H1 (cell line): Measurements from ENCODE around the gene SLC66A2. TPM values are rescaled to one million over a fixed set of nuclear protein-coding genes. Genes with fewer than 3 reads are reported as not detected.

Experiments
- JUN ChIP-seq: IDR thresholded peaks from 2 replicates; pipeline ENCODE4 v1.6.1; 2011; ENCODE audit warnings: low read depth, mild to moderate bottlenecking, improper control_type of control experiment, low read length
- polyA plus RNA-seq, 7 experiments: library from polyadenylated mRNA; depleted of rRNA in 3 of 7; stranded (reverse) in 5 of 7; unstranded in 2 of 7; fragments of >200 nt in 5 of 7; fragments of 200-250 nt in 2 of 7; gene quantifications; 1 replicate in 5 of 7; 2 replicates in 1 of 7; 4 replicates in 1 of 7; pipeline versions ENCODE4 v1.2.1 to v1.2.3, GENCODE V29; 2011 to 2013; ENCODE audit warnings: missing spikeins in 2 of 7, mixed read lengths in 2 of 7
- total RNA-seq: library from RNA; stranded (reverse); fragmentation: NEBNext Ultra II Directional; extraction: Animal tissue kit (Norgen Biotek cat#: 25700); gene quantifications from 2 replicates; pipeline ENCODE4 v1.2.1, GENCODE V29; 2021
- TF ChIP-seq, protein P1 (sequence below): fragments of 300-600 bp; sonication (generic); IDR thresholded peaks from 2 replicates; pipeline ENCODE4 v1.7.1; 2012; ENCODE audit warnings: low read length, moderate library complexity, mild to moderate bottlenecking, inconsistent platforms; ENCODE audit not compliant: insufficient replicate concordance

SLC66A2 gene
- total and polyA plus RNA-seq, 2 of the 8 experiments (the other 6 are each of a cell fraction or from before 2014, with no cell fraction given) = 15.0 to 18.9 TPM

DNA sequence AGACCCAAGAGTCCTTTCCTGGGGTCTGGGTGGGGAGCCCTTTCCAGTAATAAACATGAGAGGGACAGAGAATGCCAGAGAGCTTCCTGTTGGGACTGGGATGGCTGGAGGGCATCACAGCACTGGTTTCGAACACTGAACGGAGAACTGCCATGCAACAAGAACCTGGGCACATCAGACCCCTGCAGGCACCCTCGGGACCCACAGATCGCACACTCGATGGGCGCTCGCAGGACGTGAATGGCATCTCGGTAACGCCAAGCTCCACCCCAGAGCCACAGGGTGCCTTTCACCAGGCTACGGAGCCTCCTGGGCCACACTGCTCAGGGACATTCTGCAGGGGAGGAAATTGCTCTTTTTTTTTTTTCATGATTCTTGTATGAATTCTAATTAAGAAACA, 25.1 kb downstream of the SLC66A2 start (continued):
- TF ChIP-seq, protein P1, sequence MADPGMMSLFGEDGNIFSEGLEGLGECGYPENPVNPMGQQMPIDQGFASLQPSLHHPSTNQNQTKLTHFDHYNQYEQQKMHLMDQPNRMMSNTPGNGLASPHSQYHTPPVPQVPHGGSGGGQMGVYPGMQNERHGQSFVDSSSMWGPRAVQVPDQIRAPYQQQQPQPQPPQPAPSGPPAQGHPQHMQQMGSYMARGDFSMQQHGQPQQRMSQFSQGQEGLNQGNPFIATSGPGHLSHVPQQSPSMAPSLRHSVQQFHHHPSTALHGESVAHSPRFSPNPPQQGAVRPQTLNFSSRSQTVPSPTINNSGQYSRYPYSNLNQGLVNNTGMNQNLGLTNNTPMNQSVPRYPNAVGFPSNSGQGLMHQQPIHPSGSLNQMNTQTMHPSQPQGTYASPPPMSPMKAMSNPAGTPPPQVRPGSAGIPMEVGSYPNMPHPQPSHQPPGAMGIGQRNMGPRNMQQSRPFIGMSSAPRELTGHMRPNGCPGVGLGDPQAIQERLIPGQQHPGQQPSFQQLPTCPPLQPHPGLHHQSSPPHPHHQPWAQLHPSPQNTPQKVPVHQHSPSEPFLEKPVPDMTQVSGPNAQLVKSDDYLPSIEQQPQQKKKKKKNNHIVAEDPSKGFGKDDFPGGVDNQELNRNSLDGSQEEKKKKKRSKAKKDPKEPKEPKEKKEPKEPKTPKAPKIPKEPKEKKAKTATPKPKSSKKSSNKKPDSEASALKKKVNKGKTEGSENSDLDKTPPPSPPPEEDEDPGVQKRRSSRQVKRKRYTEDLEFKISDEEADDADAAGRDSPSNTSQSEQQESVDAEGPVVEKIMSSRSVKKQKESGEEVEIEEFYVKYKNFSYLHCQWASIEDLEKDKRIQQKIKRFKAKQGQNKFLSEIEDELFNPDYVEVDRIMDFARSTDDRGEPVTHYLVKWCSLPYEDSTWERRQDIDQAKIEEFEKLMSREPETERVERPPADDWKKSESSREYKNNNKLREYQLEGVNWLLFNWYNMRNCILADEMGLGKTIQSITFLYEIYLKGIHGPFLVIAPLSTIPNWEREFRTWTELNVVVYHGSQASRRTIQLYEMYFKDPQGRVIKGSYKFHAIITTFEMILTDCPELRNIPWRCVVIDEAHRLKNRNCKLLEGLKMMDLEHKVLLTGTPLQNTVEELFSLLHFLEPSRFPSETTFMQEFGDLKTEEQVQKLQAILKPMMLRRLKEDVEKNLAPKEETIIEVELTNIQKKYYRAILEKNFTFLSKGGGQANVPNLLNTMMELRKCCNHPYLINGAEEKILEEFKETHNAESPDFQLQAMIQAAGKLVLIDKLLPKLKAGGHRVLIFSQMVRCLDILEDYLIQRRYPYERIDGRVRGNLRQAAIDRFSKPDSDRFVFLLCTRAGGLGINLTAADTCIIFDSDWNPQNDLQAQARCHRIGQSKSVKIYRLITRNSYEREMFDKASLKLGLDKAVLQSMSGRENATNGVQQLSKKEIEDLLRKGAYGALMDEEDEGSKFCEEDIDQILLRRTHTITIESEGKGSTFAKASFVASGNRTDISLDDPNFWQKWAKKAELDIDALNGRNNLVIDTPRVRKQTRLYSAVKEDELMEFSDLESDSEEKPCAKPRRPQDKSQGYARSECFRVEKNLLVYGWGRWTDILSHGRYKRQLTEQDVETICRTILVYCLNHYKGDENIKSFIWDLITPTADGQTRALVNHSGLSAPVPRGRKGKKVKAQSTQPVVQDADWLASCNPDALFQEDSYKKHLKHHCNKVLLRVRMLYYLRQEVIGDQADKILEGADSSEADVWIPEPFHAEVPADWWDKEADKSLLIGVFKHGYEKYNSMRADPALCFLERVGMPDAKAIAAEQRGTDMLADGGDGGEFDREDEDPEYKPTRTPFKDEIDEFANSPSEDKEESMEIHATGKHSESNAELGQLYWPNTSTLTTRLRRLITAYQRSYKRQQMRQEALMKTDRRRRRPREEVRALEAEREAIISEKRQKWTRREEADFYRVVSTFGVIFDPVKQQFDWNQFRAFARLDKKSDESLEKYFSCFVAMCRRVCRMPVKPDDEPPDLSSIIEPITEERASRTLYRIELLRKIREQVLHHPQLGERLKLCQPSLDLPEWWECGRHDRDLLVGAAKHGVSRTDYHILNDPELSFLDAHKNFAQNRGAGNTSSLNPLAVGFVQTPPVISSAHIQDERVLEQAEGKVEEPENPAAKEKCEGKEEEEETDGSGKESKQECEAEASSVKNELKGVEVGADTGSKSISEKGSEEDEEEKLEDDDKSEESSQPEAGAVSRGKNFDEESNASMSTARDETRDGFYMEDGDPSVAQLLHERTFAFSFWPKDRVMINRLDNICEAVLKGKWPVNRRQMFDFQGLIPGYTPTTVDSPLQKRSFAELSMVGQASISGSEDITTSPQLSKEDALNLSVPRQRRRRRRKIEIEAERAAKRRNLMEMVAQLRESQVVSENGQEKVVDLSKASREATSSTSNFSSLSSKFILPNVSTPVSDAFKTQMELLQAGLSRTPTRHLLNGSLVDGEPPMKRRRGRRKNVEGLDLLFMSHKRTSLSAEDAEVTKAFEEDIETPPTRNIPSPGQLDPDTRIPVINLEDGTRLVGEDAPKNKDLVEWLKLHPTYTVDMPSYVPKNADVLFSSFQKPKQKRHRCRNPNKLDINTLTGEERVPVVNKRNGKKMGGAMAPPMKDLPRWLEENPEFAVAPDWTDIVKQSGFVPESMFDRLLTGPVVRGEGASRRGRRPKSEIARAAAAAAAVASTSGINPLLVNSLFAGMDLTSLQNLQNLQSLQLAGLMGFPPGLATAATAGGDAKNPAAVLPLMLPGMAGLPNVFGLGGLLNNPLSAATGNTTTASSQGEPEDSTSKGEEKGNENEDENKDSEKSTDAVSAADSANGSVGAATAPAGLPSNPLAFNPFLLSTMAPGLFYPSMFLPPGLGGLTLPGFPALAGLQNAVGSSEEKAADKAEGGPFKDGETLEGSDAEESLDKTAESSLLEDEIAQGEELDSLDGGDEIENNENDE = no peak
- TF ChIP-seq JUN = no peak
- TF ChIP-seq, all 59 proteins: peak for 0
